Ammon's horn (tissue), 1 donor: ENCODE measurements around the gene CMBL.
"Not testable (repeated sequence)": the region's sequence is repeated elsewhere in the genome, so short reads cannot be mapped to it uniquely, and the experiment has no call there.

Experiments
- DNase-seq: peaks from one replicate; pipeline ENCODE4 v3.0.0-alpha.2; 2016; ENCODE audit warnings: low spot score

Gene CMBL

DNA sequence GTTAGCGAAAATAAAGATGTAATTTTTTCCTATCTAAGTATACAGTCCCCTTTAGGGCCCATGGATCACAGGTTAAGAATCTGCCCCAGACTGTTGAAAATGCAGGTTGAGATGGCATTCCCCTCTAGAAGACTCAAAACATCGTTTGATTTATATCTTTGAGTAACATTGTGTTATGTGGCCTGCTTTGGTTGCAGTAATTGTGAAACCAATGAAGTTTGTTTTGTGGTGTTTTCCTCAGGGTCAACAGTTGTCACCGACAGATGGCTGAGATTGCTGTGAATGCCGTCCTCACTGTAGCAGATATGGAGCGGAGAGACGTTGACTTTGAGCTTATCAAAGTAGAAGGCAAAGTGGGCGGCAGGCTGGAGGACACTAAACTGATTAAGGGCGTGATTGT is 49.8 kb downstream of the CMBL start:
- DNase-seq: no peak

DNA sequence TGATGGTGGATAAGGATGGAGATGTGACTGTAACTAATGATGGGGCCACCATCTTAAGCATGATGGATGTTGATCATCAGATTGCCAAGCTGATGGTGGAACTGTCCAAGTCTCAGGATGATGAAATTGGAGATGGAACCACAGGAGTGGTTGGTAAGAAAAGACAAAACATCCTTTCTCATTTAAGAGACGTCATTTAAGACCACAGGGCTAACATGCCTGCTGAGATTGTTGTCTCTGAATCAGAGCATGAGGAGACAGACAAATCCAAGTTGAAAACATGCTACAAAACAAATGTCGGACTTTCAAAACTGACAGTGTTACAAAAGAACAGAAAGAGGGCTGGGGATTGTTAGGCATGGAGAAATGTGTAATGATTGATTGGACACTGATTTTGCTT is 53.0 kb downstream of the CMBL start:
- DNase-seq: no peak

DNA sequence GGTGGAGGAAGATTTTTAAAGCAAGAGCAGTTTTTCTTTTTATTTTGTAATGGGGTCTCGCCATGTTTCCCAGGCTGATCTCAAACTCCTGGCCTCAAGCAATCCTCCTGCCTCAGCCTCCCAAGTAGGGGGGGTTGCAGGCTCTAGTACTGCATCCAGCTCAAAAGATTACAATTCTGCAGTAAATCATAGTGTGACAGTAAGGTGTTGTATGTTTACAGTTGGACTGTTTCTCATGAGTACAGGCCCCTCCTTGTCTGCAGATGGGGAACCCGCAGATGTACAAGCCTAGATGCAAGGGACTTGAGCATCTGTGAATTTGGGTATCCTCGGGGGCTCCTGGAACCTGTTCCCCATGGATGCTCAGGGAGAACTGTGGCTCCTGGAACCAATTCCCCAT is 54.3 kb downstream of the CMBL start:
- DNase-seq: no peak

- DNase-seq: no peak
Measured at GRCh38 chr5:10251405-10251804, 56.3 kb downstream of the CMBL start.

GRCh38 chr5:10250806-10251276 is 56.9 kb downstream of the CMBL start:
- no peak for DNase-seq

DNA sequence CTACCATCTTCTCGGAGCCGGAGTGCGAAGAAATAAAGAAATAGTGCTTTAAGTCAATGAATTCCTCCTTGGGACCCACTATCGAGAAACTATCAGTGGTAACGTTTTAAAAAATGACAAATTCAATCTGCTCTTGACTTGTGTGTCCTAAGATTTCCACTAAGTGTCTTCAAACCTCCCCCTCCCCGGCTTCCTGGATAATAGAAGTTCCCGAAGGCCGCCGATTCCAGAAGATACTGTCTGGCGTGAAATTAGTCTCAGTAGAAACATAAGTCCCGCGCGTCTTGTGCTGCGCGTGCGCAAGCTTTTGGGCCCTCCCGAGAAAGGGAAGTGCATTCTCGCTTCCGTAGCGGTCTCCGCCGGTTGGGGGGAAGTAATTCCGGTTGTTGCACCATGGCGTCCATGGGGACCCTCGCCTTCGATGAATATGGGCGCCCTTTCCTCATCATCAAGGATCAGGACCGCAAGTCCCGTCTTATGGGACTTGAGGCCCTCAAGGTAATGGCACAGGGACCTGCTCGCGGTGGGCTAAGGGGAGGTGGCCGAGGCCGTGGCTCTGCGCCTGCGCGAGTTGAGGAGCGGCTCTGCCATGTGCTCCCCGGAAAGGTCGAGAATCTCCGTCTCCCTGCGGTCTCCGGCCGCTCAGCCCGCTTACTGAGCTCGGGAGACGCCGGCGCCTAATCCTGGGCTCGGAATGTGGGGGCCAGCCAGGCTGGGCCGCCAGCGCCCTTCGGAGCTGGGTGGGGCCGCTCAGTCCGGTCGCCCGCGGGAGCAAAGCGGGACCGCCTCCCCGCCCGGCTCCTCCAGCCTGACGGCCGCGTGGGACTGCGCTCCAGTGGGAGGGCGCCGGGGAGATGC is 57.5 kb downstream of the CMBL start, which contains the start of gene CCT5:
Gene CCT5, plus strand, starts transcription at position 333 of the 858 bp plus-strand sequence. Its CDS starts 61 bp downstream, at position 394.
- DNase-seq: peak; percentile 96

GRCh38 chr5:10248378-10249260 is 59.1 kb downstream of the CMBL start:
- no peak for DNase-seq

DNA sequence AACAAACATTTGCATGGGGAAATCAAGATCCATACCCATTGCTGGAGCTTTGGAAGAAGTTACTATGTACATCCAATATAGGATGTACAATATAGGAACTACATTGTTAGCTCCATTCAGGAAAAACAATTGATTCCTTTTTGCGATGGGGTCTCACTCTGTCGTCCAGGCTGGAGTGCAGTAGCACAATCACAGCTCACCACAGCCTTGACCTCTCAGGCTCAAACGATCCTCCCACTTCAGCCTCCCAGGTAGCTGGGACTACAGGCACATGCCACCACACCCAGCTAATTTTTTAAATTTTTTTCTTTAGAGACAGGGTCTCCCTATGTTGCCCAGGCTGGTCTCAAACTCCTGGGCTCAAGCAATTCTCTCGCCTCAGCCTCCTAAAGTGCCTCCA is 60.5 kb downstream of the CMBL start:
- DNase-seq: not testable (repeated sequence)

- DNase-seq: no peak
Measured at GRCh38 chr5:10246761-10247160, 60.9 kb downstream of the CMBL start.

DNA sequence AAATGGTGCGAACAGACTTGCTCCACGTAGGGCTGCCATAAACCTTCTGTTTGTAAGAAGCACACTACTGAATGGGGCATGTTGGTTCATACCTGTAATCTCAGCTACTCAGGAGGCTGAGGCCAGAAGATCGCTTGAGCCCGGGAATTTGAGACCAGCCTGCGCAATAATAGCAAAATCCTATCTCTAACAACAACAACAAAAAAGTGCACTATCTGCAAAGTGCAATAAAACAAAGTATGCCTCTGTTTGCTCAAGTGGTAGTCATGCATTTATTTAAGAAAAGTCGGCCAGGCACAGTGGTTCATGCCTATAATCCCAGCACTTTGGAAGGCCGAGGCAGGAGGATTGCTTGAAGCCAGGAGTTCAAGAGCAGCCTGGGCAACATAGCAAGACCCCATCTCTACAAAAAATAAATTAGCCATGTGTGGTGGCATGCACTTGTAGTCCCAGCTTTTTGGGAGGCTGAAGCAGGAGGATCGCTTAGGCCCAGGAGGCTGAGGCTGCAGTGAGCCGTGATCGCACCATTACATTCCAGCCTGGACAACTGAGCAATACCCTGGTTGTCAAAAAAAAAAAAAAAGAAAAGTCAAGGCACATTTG is 63.3 kb downstream of the CMBL start:
- DNase-seq: no peak

GRCh38 chr5:10243660-10244240 is 64.0 kb downstream of the CMBL start:
- no peak for DNase-seq

- DNase-seq: no peak
Measured at GRCh38 chr5:10235350-10235749, 72.4 kb downstream of the CMBL start.

DNA sequence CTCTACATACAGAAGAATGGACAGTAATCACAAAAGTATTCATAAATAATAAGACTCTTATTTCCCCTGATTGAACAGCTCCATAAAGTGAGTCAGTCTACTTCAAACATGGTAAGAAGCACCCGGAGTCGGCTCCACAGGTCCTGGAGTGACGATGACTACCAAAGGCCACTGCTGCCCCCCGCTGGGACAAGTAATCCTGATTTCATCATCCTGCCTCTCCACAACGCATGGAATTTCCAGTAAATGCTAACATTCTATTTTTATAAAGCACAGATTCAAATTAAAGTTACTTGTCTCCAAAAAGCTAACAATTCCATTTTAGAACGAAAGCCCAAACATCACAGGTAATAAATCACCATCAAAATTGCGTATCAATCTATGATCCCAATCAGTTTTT is 74.2 kb downstream of the CMBL start:
- DNase-seq: peak; percentile 59

GRCh38 chr5:10233011-10233410 is 74.7 kb downstream of the CMBL start:
- no peak for DNase-seq

- DNase-seq: no peak
Measured at GRCh38 chr5:10232386-10232785, 75.3 kb downstream of the CMBL start.

- no peak for DNase-seq
Measured at GRCh38 chr5:10229306-10230048, 78.2 kb downstream of the CMBL start.

- DNase-seq: no peak
Measured at GRCh38 chr5:10228288-10228687, 79.4 kb downstream of the CMBL start.
